ENCODE measurements around the gene MDH2.
A peak's percentile ranks its signal among the peaks of the same experiment; 100 is the strongest.
"Not testable (repeated sequence)": the region's sequence is repeated elsewhere in the genome, so short reads cannot be mapped to it uniquely, and the experiment has no call there.

Gene MDH2

DNA sequence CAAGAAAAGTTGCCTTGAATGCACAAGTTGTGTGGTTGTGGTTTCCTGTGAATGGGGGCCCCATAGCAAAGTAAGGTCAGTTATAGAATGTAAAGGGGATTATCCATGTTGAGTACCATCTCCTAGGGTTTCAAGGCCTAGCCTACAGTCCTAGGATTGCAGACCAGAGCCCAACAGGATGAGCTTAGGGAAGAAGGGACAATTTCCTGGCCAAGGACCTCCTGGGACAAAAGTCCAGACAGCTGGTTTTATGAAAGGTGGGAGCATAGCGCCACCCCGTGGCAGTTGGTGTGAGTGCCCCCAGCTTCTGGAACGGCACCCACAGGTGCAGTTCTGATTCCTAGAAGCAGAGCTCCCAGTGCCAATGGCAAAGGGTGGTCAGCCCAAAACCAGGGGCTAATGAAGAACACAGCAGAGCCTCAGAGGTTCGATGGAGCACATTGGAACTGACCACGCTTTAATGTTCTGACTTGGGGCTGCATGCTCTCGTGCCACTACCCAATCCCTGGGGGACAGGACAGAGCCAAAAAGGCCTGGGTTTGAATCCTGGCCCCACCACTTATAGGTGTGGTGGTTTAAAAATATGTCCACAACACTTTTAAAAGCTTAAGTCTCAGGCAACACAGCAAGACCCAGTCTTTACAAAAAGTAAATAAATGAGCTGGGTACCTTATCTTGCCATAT is 27.7 kb upstream of the MDH2 start:
- no peak overlapping the region for H3K27ac ChIP-seq (ENCODE audit: low read depth, low read length)
- TF ChIP-seq, protein P1, sequence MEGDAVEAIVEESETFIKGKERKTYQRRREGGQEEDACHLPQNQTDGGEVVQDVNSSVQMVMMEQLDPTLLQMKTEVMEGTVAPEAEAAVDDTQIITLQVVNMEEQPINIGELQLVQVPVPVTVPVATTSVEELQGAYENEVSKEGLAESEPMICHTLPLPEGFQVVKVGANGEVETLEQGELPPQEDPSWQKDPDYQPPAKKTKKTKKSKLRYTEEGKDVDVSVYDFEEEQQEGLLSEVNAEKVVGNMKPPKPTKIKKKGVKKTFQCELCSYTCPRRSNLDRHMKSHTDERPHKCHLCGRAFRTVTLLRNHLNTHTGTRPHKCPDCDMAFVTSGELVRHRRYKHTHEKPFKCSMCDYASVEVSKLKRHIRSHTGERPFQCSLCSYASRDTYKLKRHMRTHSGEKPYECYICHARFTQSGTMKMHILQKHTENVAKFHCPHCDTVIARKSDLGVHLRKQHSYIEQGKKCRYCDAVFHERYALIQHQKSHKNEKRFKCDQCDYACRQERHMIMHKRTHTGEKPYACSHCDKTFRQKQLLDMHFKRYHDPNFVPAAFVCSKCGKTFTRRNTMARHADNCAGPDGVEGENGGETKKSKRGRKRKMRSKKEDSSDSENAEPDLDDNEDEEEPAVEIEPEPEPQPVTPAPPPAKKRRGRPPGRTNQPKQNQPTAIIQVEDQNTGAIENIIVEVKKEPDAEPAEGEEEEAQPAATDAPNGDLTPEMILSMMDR (IDR thresholded peaks at IDR 0.05; ENCODE audit: low read depth, low read length, poor library complexity, severe bottlenecking) = peak; percentile 99
- TF ChIP-seq EZH2phosphoT487 (IDR thresholded peaks at IDR 0.05; ENCODE audit: borderline replicate concordance, low read length) = no peak
- H3K79me2 ChIP-seq (ENCODE audit: control insufficient read depth, low read length) = no peaks in the 10 kb centered on the region
- H3K36me3 ChIP-seq (ENCODE audit: control insufficient read depth, low read length) = peaks cover 39% of the 10 kb centered on the region
- no peaks in the 10 kb centered on the region; the same call in none of the 2 replicates for H4K20me1 ChIP-seq (ENCODE audit: control insufficient read depth, insufficient read depth, low read depth, low read length)
- no peak overlapping the region for H3K4me3 ChIP-seq (ENCODE audit: low read length)
- H3K9me3 ChIP-seq (ENCODE audit: control insufficient read depth, insufficient read depth, low read length) = no peaks in the 10 kb centered on the region
- no peaks in the 10 kb centered on the region for H3F3A ChIP-seq (ENCODE audit: control insufficient read depth, insufficient read depth)
- peaks cover 11% of the 10 kb centered on the region for H3K4me1 ChIP-seq (ENCODE audit: control insufficient read depth, low read length)
- H3K27me3 ChIP-seq (ENCODE audit: control insufficient read depth, low read length) = no peaks in the 10 kb centered on the region
- H3K9me2 ChIP-seq (replicated peaks; ENCODE audit: control insufficient read depth, low read length) = no peaks in the 10 kb centered on the region
- H3K4me2 ChIP-seq (ENCODE audit: low read length) = no peak overlapping the region

DNA sequence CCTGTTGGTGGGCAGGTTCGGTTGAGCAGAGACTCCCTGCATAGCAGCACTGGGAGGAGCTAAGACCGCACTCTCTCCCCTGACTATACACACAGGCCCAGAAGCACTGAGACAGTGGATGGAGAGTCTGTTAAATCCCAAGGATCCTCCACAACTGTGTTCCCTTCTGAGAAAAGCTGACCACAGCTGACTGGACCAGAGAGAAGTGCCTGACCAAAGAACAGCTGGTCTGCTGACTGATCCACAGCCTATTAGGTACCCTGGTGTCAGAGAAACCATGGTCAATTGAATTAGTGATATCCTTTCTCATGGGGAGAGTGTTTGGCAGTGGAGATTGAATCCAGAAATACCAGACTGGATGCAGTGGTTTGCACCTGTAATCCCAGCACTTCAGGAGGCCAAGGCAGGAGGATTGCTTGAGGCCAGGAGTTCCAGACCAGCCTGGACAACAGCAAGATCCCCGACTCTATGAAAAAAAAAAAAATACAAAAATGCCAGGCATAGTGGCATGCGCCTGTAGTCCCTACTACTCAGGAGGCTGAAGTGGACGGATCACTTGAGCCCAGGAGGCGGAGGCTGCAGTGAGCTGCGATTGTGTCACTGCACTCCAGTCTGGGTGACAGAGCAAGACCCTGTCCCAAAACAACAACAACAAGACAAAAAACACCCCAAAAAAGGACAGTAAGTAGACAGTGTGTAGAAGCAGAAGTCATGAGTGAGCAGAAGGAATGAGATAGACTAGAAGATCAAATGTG is 25.7 kb upstream of the MDH2 start:
- H3K9me2 ChIP-seq (replicated peaks; ENCODE audit: control insufficient read depth, low read length) = no peaks in the 10 kb centered on the region
- H3F3A ChIP-seq (ENCODE audit: control insufficient read depth, insufficient read depth) = no peaks in the 10 kb centered on the region
- H3K9me3 ChIP-seq (ENCODE audit: control insufficient read depth, insufficient read depth, low read length) = no peaks in the 10 kb centered on the region
- no peak overlapping the region for H3K4me3 ChIP-seq (ENCODE audit: low read length)
- H3K27ac ChIP-seq (ENCODE audit: low read depth, low read length) = no peak overlapping the region
- H3K27me3 ChIP-seq (ENCODE audit: control insufficient read depth, low read length) = no peaks in the 10 kb centered on the region
- H3K4me2 ChIP-seq (ENCODE audit: low read length) = no peak overlapping the region
- H3K4me1 ChIP-seq (ENCODE audit: control insufficient read depth, low read length) = peaks cover 7% of the 10 kb centered on the region
- H3K36me3 ChIP-seq (ENCODE audit: control insufficient read depth, low read length) = peaks cover 42% of the 10 kb centered on the region
- TF ChIP-seq, protein P1 (IDR thresholded peaks at IDR 0.05; ENCODE audit: low read depth, low read length, poor library complexity, severe bottlenecking) = no peak
- no peak for TF ChIP-seq EZH2phosphoT487 (IDR thresholded peaks at IDR 0.05; ENCODE audit: borderline replicate concordance, low read length)
- no peaks in the 10 kb centered on the region for H3K79me2 ChIP-seq (ENCODE audit: control insufficient read depth, low read length)
- no peaks in the 10 kb centered on the region; the same call in none of the 2 replicates for H4K20me1 ChIP-seq (ENCODE audit: control insufficient read depth, insufficient read depth, low read depth, low read length)

- Histone ChIP-seq H3K36me3 (ENCODE audit: control insufficient read depth, low read length) (peaks cover 42% of the 10 kb centered on the region), H4K20me1 (ENCODE audit: control insufficient read depth, insufficient read depth, low read depth, low read length) (no peaks in the 10 kb centered on the region; the same call in none of the 2 replicates), H3K27ac (ENCODE audit: low read depth, low read length) (no peak overlapping the region), H3K79me2 (ENCODE audit: control insufficient read depth, low read length) (no peaks in the 10 kb centered on the region), H3K9me2 (replicated peaks; ENCODE audit: control insufficient read depth, low read length) (no peaks in the 10 kb centered on the region), H3K27me3 (ENCODE audit: control insufficient read depth, low read length) (no peaks in the 10 kb centered on the region), H3F3A (ENCODE audit: control insufficient read depth, insufficient read depth) (no peaks in the 10 kb centered on the region), H3K4me2 (ENCODE audit: low read length) (peak overlapping the region; percentile 49), H3K4me3 (ENCODE audit: low read length) (peak overlapping the region; percentile 22; the same call in 1 of the 2 replicates), H3K4me1 (ENCODE audit: control insufficient read depth, low read length) (peaks cover 7% of the 10 kb centered on the region), H3K9me3 (ENCODE audit: control insufficient read depth, insufficient read depth, low read length) (no peaks in the 10 kb centered on the region)
- no peak for TF ChIP-seq EZH2phosphoT487 (IDR thresholded peaks at IDR 0.05; ENCODE audit: borderline replicate concordance, low read length)
- TF ChIP-seq, protein P1 (IDR thresholded peaks at IDR 0.05; ENCODE audit: low read depth, low read length, poor library complexity, severe bottlenecking) = no peak
Measured at GRCh38 chr7:76023002-76023401, 24.9 kb upstream of the MDH2 start.

- H3K36me3 ChIP-seq (ENCODE audit: control insufficient read depth, low read length); H3K4me3 ChIP-seq (ENCODE audit: low read length); H3K9me2 ChIP-seq (replicated peaks; ENCODE audit: control insufficient read depth, low read length): not testable (repeated sequence)
Measured at GRCh38 chr7:76029682-76030081, 18.2 kb upstream of the MDH2 start.

More at GRCh38 chr7:76029682-76030081, 18.2 kb upstream of the MDH2 start:
- H3K4me2 ChIP-seq (ENCODE audit: low read length); H3K9me3 ChIP-seq (ENCODE audit: control insufficient read depth, insufficient read depth, low read length); H3F3A ChIP-seq (ENCODE audit: control insufficient read depth, insufficient read depth); H3K27me3 ChIP-seq (ENCODE audit: control insufficient read depth, low read length); H3K79me2 ChIP-seq (ENCODE audit: control insufficient read depth, low read length); H4K20me1 ChIP-seq (ENCODE audit: control insufficient read depth, insufficient read depth, low read depth, low read length); H3K4me1 ChIP-seq (ENCODE audit: control insufficient read depth, low read length); H3K27ac ChIP-seq (ENCODE audit: low read depth, low read length): not testable (repeated sequence)

Measured in DOHH2 (cell line).